ENCODE results near the gene PTPN7.
"Not testable (repeated sequence)": the region's sequence is repeated elsewhere in the genome, so short reads cannot be mapped to it uniquely, and the experiment has no call there.

Gene PTPN7

GRCh38 chr1:202167708-202168415 is 7.5 kb upstream of the PTPN7 start:
- no peak for DNase-seq (ENCODE audit: low read depth, low spot score)
- no peak overlapping the region for H3K27ac ChIP-seq

GRCh38 chr1:202167054-202167453 is 6.7 kb upstream of the PTPN7 start:
- not testable (repeated sequence) for DNase-seq (ENCODE audit: low read depth, low spot score); H3K27ac ChIP-seq

DNA sequence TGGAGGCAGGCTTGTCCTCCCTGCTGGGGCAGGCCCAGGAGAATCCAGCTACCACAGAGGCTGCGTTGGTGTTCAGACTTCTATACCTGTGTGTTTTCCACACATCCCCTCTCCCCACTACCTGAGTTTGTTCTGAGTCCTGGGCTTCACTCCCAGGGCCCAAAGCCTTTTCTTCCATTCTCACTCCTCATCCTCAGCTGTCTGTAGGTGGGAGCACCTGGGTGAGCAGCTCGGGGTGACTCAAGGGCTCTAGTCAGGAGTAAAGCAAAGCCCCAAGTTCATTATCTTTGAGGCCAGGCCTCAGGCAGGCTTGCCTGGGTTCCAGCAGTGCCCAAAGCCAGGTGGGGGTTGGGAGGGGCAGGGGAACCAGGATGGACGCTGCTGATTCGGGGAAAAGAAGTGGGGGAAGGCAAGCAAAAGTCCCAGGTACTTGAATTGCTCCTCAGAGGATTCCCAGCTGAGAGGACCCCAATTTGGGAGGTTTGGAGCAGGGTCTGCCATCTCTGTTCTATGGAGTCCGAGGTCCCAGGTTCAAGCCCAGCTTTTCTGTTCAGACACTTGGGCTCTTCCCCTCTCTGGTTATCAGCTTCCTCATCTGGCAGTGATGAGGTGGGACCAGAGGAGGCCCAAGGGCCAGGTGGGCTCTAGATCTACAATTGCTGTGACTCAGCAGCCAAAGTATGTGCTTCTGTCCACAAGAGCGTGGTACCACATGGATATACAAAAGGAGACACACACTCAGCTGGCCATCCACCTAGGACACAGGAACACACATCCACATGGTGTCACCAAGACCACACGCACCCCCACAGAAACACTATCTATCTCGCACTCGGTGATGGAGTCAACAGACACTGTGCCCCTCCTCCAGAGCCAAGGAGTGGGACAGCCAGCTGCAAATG is 5.8 kb upstream of the PTPN7 start:
- no peak overlapping the region for H3K27ac ChIP-seq

GRCh38 chr1:202165267-202165941 is 5.0 kb upstream of the PTPN7 start:
- no peak overlapping the region for H3K27ac ChIP-seq
- no peak for DNase-seq (ENCODE audit: low read depth, low spot score)

More for the DNA sequence above, 5.8 kb upstream of the PTPN7 start:
- DNase-seq (ENCODE audit: low read depth, low spot score): no peak

DNA sequence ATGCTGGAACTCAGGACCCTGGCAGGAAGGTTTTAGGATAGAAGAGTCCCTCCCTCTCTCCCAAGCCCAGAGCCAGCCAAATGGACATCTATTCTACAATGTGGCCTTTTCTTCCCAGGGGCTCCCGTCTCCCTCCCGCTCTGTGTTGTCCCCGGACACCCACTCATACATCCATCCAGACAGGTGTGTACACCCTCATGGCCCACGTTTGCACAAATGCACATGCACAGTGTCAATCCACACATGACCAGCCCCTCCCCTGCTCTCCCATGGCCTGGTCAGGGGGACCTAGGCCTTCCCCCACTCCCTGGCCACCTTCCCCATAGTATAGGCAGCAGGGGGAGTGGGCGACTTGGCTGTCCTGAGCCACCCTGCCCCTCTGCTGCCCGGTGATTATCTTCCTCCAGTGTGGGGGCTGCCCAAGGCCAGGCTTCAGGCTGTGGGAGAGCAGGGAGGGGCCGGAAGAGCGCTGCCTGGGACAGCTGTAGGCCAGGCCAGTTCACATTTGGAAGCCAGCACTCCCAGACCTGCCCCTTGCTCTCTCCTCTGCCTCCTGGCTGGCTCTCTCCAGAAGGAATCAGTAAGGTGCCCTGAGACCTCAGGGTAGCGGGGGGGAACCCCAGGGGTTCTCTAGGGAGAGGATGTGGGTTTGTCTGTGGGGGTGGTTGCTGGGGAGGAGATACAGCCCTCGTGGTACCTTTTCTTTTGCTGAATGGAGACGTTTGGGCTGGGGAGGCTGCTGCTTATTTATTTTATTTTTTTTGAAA is 4.1 kb upstream of the PTPN7 start:
- no peak for DNase-seq (ENCODE audit: low read depth, low spot score)
- no peak overlapping the region for H3K27ac ChIP-seq

- DNase-seq (ENCODE audit: low read depth, low spot score): no peak
- no peak overlapping the region for H3K27ac ChIP-seq
These were observed 3.2 kb upstream of the PTPN7 start for GRCh38 chr1:202163281-202164270.

GRCh38 chr1:202162418-202163280 is 2.2 kb upstream of the PTPN7 start:
- no peak for DNase-seq (ENCODE audit: low read depth, low spot score)
- H3K27ac ChIP-seq: no peak overlapping the region

DNA sequence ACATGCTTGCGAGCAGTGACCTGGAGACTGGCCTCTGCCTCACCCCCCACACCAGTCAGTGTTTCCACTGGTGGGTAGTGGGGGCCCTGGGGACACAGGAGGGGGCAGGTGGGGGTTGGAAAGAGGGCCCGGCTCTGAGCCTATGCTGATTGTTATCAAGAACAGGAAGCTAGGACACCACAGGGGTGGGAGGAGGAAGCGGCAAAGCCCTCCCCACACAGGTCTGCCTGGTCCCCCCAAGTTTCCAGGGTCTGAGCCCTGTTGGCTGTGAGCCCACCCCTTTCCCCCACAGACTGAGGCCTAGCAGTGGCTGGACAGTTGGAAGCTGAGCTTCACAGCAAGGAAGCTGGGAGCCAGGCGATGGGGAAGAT is 1.6 kb upstream of the PTPN7 start:
- H3K27ac ChIP-seq: no peak overlapping the region
- DNase-seq (ENCODE audit: low read depth, low spot score): no peak

GRCh38 chr1:202161151-202162046 is 997 bp upstream of the PTPN7 start:
- no peak overlapping the region for H3K27ac ChIP-seq

GRCh38 chr1:202159534-202160371 is 649 bp downstream of the PTPN7 start:
- H3K27ac ChIP-seq: no peak overlapping the region
- no peak for DNase-seq (ENCODE audit: low read depth, low spot score)

More at GRCh38 chr1:202161151-202162046, 997 bp upstream of the PTPN7 start:
- no peak for DNase-seq (ENCODE audit: low read depth, low spot score)

DNA sequence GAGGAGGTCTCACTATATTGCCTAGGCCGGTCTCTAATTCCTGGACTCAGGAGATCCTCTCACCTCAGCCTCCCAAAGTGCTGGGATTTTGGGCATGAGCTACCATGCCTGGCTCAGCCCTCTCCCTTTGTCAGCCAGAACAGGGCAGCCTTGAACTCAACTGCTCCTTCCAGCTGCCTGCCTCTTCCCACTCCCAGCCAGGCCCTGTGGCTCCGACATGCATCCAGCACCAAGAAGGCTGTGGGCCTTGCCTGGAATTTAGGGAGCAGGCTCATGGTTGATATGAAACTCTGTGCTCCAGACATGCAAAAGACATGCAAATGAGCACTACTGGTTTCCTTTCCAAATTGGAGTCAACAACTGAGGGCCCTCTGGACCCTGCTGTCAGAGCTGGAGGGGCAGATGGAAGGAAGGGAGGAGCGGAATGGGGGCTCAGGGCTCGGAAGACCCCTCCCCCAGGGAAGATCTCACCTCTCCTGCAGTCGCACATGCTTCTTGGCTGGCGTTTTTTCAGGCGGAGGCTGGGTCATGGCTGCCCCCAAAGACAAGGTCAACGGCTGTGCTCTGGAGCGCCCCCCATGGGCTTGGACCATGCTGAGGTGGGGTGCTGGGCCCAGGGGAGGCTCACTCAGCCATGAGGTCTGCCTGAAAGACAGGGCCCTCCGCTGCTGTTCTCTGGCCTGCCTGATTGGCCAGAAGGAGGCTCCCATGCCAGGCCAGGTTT is 1.4 kb downstream of the PTPN7 start:
- no peak for DNase-seq (ENCODE audit: low read depth, low spot score)
- no peak overlapping the region for H3K27ac ChIP-seq

DNA sequence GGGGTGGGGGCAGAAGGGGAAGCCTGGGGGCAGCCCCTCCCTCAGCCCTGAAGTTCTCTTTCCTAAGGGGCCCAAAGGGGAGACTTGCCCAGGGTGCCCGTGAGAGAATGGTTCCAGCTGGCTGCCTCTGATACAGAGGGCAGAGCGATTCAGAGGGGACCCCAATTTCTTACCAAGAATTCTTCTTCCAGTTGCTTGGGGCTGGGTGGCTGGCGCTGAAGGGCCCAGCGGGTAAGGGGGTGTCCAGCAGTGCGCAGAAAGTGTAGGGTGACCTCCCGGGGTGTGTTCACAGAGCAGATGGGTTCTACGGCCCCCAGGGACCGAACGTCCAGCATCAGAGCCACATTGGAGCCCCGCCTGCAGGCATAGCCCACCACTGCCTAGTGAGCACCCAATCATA is 2.5 kb downstream of the PTPN7 start:
- H3K27ac ChIP-seq: no peak overlapping the region
- DNase-seq (ENCODE audit: low read depth, low spot score): no peak

- no peak overlapping the region for H3K27ac ChIP-seq
- no peak for DNase-seq (ENCODE audit: low read depth, low spot score)
These were observed 3.8 kb downstream of the PTPN7 start for GRCh38 chr1:202156590-202156989.

DNA sequence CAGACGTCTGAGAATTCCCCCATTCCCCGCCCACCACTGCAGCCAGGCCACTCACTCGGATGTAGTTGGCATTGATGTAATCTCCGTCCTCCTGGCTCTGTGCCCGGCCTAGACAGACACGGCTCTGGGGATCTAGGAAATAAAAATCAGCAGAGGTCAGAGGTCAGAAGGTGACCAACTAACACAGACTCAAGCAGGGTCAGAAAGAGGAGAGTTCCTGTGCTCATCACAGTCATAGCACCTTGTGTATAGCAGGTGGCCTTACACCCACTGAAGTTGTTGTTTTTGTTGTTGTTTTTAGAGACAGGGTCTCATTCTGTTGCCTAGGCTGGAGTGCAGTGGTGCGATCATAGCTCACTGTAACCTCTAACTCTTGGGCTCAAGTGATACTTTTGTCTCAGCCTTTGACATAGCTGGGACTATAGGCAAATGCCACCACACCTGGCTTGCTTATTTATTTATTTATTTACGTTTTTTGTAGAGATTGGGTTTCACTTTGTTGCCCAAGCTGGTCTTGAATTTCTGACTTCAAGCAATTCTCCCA is 4.9 kb downstream of the PTPN7 start:
- DNase-seq (ENCODE audit: low read depth, low spot score): no peak
- H3K27ac ChIP-seq: no peak overlapping the region

DNA sequence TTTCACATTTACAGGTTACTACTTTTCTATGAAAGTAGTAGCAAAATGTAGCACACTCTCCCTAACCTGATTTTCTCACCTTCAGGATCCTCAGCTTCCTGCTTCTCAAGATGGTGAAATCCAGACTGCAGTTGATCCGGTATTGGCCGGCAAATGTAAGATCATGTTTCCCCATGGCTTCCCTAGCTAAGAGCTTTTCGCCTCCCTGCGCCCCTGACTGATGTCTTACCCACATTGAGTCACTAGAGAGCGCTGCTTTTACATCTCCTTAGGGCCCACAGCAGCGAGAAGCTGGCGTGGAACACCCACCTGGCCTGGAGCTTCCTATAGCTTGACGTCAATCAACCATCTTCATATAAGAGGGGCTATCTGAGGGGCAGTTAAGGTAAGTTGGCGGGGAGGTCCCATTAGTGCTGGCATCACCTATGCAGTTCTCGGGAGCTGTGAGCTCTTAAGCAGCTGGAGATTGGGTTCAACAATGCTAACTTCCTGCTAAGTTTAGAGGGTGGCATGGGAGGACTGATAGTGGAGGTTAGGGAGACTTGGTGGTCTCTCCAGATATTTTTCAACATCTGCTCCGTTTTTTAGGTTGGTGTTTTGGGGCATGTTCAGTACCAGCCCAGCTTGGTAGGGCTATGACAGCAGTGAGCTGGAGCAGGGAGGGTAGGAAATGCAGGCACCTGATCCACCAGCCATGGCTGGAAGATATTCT is 5.5 kb downstream of the PTPN7 start:
- no peak overlapping the region for H3K27ac ChIP-seq
- DNase-seq (ENCODE audit: low read depth, low spot score): no peak
